ENCODE data around the gene CSTB.
A peak's percentile ranks its signal among the peaks of the same experiment; 100 is the strongest.

Gene CSTB

GRCh38 chr21:43770066-43770655 is 5.9 kb downstream of the CSTB start:
- Histone ChIP-seq H3K27me3 (ENCODE audit: control insufficient read depth, insufficient read depth, low read length) (no peaks in the 10 kb centered on the region), H3K4me1 (ENCODE audit: control insufficient read depth, insufficient read depth, low read length) (no peaks in the 10 kb centered on the region), H3K9ac (ENCODE audit: low read depth, low read length) (no peak overlapping the region), H3K9me3 (ENCODE audit: control insufficient read depth, insufficient read depth, low read length) (no peaks in the 10 kb centered on the region), H3K36me3 (ENCODE audit: control insufficient read depth, insufficient read depth, low read length) (peaks cover 13% of the 10 kb centered on the region), H3K4me3 (ENCODE audit: low read depth, low read length) (no peak overlapping the region)

- no peak overlapping the region for H3K4me3 ChIP-seq (ENCODE audit: low read depth, low read length)
- H3K9ac ChIP-seq (ENCODE audit: low read depth, low read length) = no peak overlapping the region
- peaks cover 12% of the 10 kb centered on the region for H3K36me3 ChIP-seq (ENCODE audit: control insufficient read depth, insufficient read depth, low read length)
- H3K9me3 ChIP-seq (ENCODE audit: control insufficient read depth, insufficient read depth, low read length) = no peaks in the 10 kb centered on the region
- no peaks in the 10 kb centered on the region for H3K27me3 ChIP-seq (ENCODE audit: control insufficient read depth, insufficient read depth, low read length)
- no peaks in the 10 kb centered on the region for H3K4me1 ChIP-seq (ENCODE audit: control insufficient read depth, insufficient read depth, low read length)
Observed at GRCh38 chr21:43769325-43769958, 6.7 kb downstream of the CSTB start.

GRCh38 chr21:43768868-43769167 is 7.3 kb downstream of the CSTB start:
- Histone ChIP-seq H3K27me3 (ENCODE audit: control insufficient read depth, insufficient read depth, low read length) (no peaks in the 10 kb centered on the region), H3K4me3 (ENCODE audit: low read depth, low read length) (no peak overlapping the region), H3K36me3 (ENCODE audit: control insufficient read depth, insufficient read depth, low read length) (peaks cover 6% of the 10 kb centered on the region), H3K9me3 (ENCODE audit: control insufficient read depth, insufficient read depth, low read length) (no peaks in the 10 kb centered on the region), H3K9ac (ENCODE audit: low read depth, low read length) (peak overlapping the region; percentile 60), H3K4me1 (ENCODE audit: control insufficient read depth, insufficient read depth, low read length) (no peaks in the 10 kb centered on the region)

GRCh38 chr21:43767984-43768867 is 7.9 kb downstream of the CSTB start:
- Histone ChIP-seq H3K27me3 (ENCODE audit: control insufficient read depth, insufficient read depth, low read length) (no peaks in the 10 kb centered on the region), H3K9me3 (ENCODE audit: control insufficient read depth, insufficient read depth, low read length) (no peaks in the 10 kb centered on the region), H3K4me3 (ENCODE audit: low read depth, low read length) (no peak overlapping the region), H3K36me3 (ENCODE audit: control insufficient read depth, insufficient read depth, low read length) (peaks cover under 1% of the 10 kb centered on the region), H3K4me1 (ENCODE audit: control insufficient read depth, insufficient read depth, low read length) (no peaks in the 10 kb centered on the region), H3K9ac (ENCODE audit: low read depth, low read length) (peak overlapping the region; percentile 60)

- H3K36me3 ChIP-seq (ENCODE audit: control insufficient read depth, insufficient read depth, low read length) = no peaks in the 10 kb centered on the region
- no peaks in the 10 kb centered on the region for H3K4me1 ChIP-seq (ENCODE audit: control insufficient read depth, insufficient read depth, low read length)
- H3K27me3 ChIP-seq (ENCODE audit: control insufficient read depth, insufficient read depth, low read length) = no peaks in the 10 kb centered on the region
- H3K9ac ChIP-seq (ENCODE audit: low read depth, low read length) = no peak overlapping the region
- H3K4me3 ChIP-seq (ENCODE audit: low read depth, low read length) = no peak overlapping the region
- no peaks in the 10 kb centered on the region for H3K9me3 ChIP-seq (ENCODE audit: control insufficient read depth, insufficient read depth, low read length)
Observed at GRCh38 chr21:43767498-43767983, 8.6 kb downstream of the CSTB start.

GRCh38 chr21:43766734-43767497 is 9.2 kb downstream of the CSTB start:
- no peaks in the 10 kb centered on the region for H3K36me3 ChIP-seq (ENCODE audit: control insufficient read depth, insufficient read depth, low read length)
- H3K9me3 ChIP-seq (ENCODE audit: control insufficient read depth, insufficient read depth, low read length) = no peaks in the 10 kb centered on the region

GRCh38 chr21:43764576-43765495 is 11.3 kb downstream of the CSTB start:
- H3K36me3 ChIP-seq (ENCODE audit: control insufficient read depth, insufficient read depth, low read length) = peaks cover 3% of the 10 kb centered on the region
- no peaks in the 10 kb centered on the region for H3K9me3 ChIP-seq (ENCODE audit: control insufficient read depth, insufficient read depth, low read length)
- no peaks in the 10 kb centered on the region for H3K27me3 ChIP-seq (ENCODE audit: control insufficient read depth, insufficient read depth, low read length)
- no peak overlapping the region for H3K9ac ChIP-seq (ENCODE audit: low read depth, low read length)
- H3K4me3 ChIP-seq (ENCODE audit: low read depth, low read length) = no peak overlapping the region
- H3K4me1 ChIP-seq (ENCODE audit: control insufficient read depth, insufficient read depth, low read length) = no peaks in the 10 kb centered on the region

More at GRCh38 chr21:43766734-43767497, 9.2 kb downstream of the CSTB start:
- Histone ChIP-seq H3K27me3 (ENCODE audit: control insufficient read depth, insufficient read depth, low read length) (no peaks in the 10 kb centered on the region), H3K9ac (ENCODE audit: low read depth, low read length) (no peak overlapping the region), H3K4me3 (ENCODE audit: low read depth, low read length) (no peak overlapping the region), H3K4me1 (ENCODE audit: control insufficient read depth, insufficient read depth, low read length) (no peaks in the 10 kb centered on the region)

GRCh38 chr21:43763901-43764523 is 12.1 kb downstream of the CSTB start:
- no peaks in the 10 kb centered on the region for H3K9me3 ChIP-seq (ENCODE audit: control insufficient read depth, insufficient read depth, low read length)
- H3K27me3 ChIP-seq (ENCODE audit: control insufficient read depth, insufficient read depth, low read length) = no peaks in the 10 kb centered on the region
- peaks cover 6% of the 10 kb centered on the region for H3K36me3 ChIP-seq (ENCODE audit: control insufficient read depth, insufficient read depth, low read length)
- no peak overlapping the region for H3K9ac ChIP-seq (ENCODE audit: low read depth, low read length)
- no peaks in the 10 kb centered on the region for H3K4me1 ChIP-seq (ENCODE audit: control insufficient read depth, insufficient read depth, low read length)
- no peak overlapping the region for H3K4me3 ChIP-seq (ENCODE audit: low read depth, low read length)

GRCh38 chr21:43762303-43763128 is 13.6 kb downstream of the CSTB start:
- Histone ChIP-seq H3K4me3 (ENCODE audit: low read depth, low read length) (no peak overlapping the region), H3K9ac (ENCODE audit: low read depth, low read length) (no peak overlapping the region), H3K4me1 (ENCODE audit: control insufficient read depth, insufficient read depth, low read length) (no peaks in the 10 kb centered on the region), H3K36me3 (ENCODE audit: control insufficient read depth, insufficient read depth, low read length) (peaks cover 11% of the 10 kb centered on the region), H3K27me3 (ENCODE audit: control insufficient read depth, insufficient read depth, low read length) (no peaks in the 10 kb centered on the region), H3K9me3 (ENCODE audit: control insufficient read depth, insufficient read depth, low read length) (no peaks in the 10 kb centered on the region)

GRCh38 chr21:43761886-43762285 is 14.2 kb downstream of the CSTB start:
- peaks cover 16% of the 10 kb centered on the region for H3K36me3 ChIP-seq (ENCODE audit: control insufficient read depth, insufficient read depth, low read length)

More at GRCh38 chr21:43761886-43762285, 14.2 kb downstream of the CSTB start:
- Histone ChIP-seq H3K4me1 (ENCODE audit: control insufficient read depth, insufficient read depth, low read length) (no peaks in the 10 kb centered on the region), H3K9ac (ENCODE audit: low read depth, low read length) (no peak overlapping the region), H3K27me3 (ENCODE audit: control insufficient read depth, insufficient read depth, low read length) (no peaks in the 10 kb centered on the region), H3K4me3 (ENCODE audit: low read depth, low read length) (no peak overlapping the region), H3K9me3 (ENCODE audit: control insufficient read depth, insufficient read depth, low read length) (no peaks in the 10 kb centered on the region)
